Esophagus muscularis mucosa (tissue), 4 donors: Measurements from ENCODE around the gene MYO1B. TPM values are rescaled to one million over a fixed set of nuclear protein-coding genes. Genes with fewer than 3 reads are reported as not detected.

Source experiments
- DNase-seq: peaks from one replicate; pipeline ENCODE4 v3.0.0-alpha.2; 2017; ENCODE audit errors: extremely low spot score
- H3K27ac ChIP-seq, 4 donors: fragments of 200-600 bp; sonication (generic); replicated peaks in 1 of 4; 1 replicate in 3 of 4; 2 replicates in 1 of 4; pipeline ENCODE4 v1.5.1; 2016 to 2019; ENCODE audit warnings: mild to moderate bottlenecking in 1 of 4
- H3K27me3 ChIP-seq, 4 donors: fragments of 200-600 bp; sonication (generic); one replicate each; pipeline versions ENCODE4 v1.5.1 to v1.6.0; 2016 to 2019
- H3K36me3 ChIP-seq, 4 donors: fragments of 200-600 bp; sonication (generic); one replicate each; pipeline ENCODE4 v1.5.1; 2016 to 2019
- H3K4me1 ChIP-seq, 4 donors: fragments of 200-600 bp; sonication (generic); one replicate each; pipeline ENCODE4 v1.5.1; 2016 to 2019
- H3K4me3 ChIP-seq, 4 donors: fragments of 200-600 bp; sonication (generic); 1 replicate in 2 of 4; 2 replicates in 2 of 4; pipeline ENCODE4 v1.5.1; 2016 to 2019; ENCODE audit warnings: mild to moderate bottlenecking in 4 of 4, moderate library complexity in 1 of 4
- H3K9me3 ChIP-seq, 4 donors: fragments of 200-600 bp; sonication (generic); 1 replicate in 3 of 4; 2 replicates in 1 of 4; pipeline ENCODE4 v1.5.1; 2016 to 2019
- EP300 ChIP-seq: sonication (generic); formaldehyde crosslinking; IDR thresholded peaks from one replicate; pipeline ENCODE4 v1.6.1; 2017; ENCODE audit warnings: antibody characterized with exemption
- POLR2A ChIP-seq: fragments of 450-650 bp; IDR thresholded peaks from one replicate; pipeline ENCODE4 v1.6.1; 2017; ENCODE audit warnings: antibody characterized with exemption, moderate library complexity, mild to moderate bottlenecking, low read depth
- POLR2AphosphoS5 ChIP-seq, 2 donors: sonication (generic); formaldehyde crosslinking; IDR thresholded peaks; one replicate each; pipeline ENCODE4 v1.6.1; 2017; ENCODE audit warnings: antibody characterized with exemption in 2 of 2
- whole genome bisulfite sequencing: methylation state at CpG from one replicate; pipeline ENCODE4 v1.1.5; 2018; 5-methylcytosine and 5-hydroxymethylcytosine counted together
- intact Hi-C: fragments of 100-400 bp; cut with DNase I; formaldehyde crosslinking; loops from one replicate; pipeline ENCODE4 v1.15.1; 2023
- total RNA-seq, 4 donors: library from RNA; depleted of rRNA; stranded (reverse); fragments of >200 nt; gene quantifications; one replicate each; pipeline versions ENCODE4 v1.1.0 to v1.2.1, GENCODE V29; 2016
- TF ChIP-seq, protein P1 (sequence below), 3 experiments: fragments of 200-600 bp in 2 of 3; fragments of 450-650 bp in 1 of 3; sonication (generic) in 2 of 3; IDR thresholded peaks; one replicate each; pipeline ENCODE4 v1.5.1; 2017 to 2019; ENCODE audit warnings: antibody characterized with exemption in 3 of 3, mild to moderate bottlenecking in 2 of 3, moderate library complexity in 1 of 3

MYO1B gene
- total RNA-seq, 4 donors from 2014 or later: 14.8 to 17.3 (median 15.9) TPM

DNA sequence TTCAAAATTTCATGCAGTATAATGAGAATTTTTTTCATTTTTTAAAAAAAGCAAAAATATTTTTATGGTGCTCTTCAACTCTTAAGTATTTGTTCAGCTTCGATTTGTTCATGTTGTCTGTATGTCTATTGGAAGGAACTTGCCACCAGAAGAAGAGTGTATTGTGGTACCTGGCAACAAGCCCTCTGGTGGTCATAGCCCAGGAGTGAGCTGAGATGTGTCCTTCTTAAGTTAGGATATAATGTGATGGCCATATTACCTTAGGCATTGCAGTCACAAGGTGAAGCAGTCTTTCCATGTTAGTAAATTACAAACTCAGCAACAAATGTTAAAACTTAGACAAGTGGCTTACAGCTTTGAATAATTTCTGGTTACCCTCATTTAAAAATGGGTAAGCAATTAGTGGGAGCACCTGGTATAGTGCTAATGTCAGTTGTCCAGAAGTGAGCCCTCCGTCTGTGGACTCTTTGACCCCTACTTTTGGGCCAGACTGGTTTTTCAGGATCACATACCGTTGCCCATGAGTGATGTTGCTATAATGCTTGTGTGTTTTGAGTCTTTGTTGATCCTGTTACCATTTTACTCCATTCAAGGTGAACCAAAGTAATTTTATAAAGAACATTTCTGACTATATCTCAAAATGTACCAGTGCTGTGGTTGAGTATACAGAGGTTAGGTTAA, 57.4 kb downstream of the MYO1B start:
- 98% methylated on average over 3 of the region's 3 CpGs for WGBS
- H3K27ac ChIP-seq: no peak overlapping the region
- H3K36me3 ChIP-seq: no peaks in the 10 kb centered on the region
- peak; percentile 74 for DNase-seq
- peaks cover 11 to 25% (median 21%) of the 10 kb centered on the region in 4 donors for H3K4me1 ChIP-seq
- intact Hi-C loops: no loop called here
- TF ChIP-seq, protein P1, sequence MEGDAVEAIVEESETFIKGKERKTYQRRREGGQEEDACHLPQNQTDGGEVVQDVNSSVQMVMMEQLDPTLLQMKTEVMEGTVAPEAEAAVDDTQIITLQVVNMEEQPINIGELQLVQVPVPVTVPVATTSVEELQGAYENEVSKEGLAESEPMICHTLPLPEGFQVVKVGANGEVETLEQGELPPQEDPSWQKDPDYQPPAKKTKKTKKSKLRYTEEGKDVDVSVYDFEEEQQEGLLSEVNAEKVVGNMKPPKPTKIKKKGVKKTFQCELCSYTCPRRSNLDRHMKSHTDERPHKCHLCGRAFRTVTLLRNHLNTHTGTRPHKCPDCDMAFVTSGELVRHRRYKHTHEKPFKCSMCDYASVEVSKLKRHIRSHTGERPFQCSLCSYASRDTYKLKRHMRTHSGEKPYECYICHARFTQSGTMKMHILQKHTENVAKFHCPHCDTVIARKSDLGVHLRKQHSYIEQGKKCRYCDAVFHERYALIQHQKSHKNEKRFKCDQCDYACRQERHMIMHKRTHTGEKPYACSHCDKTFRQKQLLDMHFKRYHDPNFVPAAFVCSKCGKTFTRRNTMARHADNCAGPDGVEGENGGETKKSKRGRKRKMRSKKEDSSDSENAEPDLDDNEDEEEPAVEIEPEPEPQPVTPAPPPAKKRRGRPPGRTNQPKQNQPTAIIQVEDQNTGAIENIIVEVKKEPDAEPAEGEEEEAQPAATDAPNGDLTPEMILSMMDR (IDR thresholded peaks at IDR 0.05): no peak
- TF ChIP-seq POLR2AphosphoS5 (IDR thresholded peaks at IDR 0.05) (no peak), EP300 (no peak), POLR2A (no peak)
- H3K9me3 ChIP-seq: no peaks in the 10 kb centered on the region
- H3K4me3 ChIP-seq: no peak overlapping the region
- H3K27me3 ChIP-seq: no peaks in the 10 kb centered on the region

DNA sequence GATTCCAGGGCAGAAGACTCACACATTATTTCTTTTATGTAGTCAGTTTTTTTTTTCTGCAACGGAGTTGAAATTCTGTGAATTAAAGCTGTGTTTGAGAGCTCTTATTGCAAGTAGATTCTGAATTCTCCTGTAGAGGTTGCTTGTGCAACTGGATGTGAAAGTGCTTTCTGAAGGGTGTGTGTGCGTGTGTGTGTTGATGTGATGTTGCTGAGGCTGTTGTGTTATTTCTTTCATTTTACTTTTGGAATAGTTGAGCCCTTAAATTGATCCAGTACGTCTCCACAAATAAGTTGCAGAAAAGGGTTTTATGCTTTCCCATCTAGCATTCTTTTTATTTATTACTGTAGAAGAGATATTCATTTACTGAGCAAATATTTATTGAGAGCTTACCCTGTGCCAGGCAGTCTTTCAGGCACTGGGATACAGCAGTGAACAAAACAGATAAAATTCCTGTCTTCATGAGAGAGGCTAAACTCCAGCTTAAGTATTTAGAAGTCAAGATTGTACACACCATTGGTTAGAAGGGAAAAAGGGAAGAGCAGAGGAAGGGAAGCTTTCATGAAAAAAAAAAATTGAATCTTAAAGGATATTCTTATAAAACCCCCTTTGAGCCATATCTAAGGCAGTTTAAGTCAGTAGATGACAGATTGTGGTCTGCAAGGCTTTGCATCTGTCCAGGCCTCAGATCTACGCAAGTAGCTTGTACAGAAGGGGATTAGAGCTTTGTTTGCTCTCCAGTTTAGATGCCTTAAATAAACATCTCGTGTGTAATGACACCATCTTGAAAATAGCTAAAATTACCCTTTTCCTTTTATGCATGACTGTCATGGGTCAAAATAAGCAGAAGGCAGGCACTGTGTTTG, 58.2 kb downstream of the MYO1B start:
- TF ChIP-seq EP300 (no peak), POLR2AphosphoS5 (IDR thresholded peaks at IDR 0.05) (no peak), POLR2A (no peak)
- TF ChIP-seq, protein P1 (IDR thresholded peaks at IDR 0.05): no peak
- intact Hi-C loops: no loop called here
- no peak overlapping the region for H3K27ac ChIP-seq
- H3K36me3 ChIP-seq: no peaks in the 10 kb centered on the region
- 77% methylated on average over 5 of the region's 5 CpGs for WGBS
- H3K4me3 ChIP-seq: no peak overlapping the region
- no peaks in the 10 kb centered on the region for H3K27me3 ChIP-seq
- H3K4me1 ChIP-seq: peaks cover 11 to 25% (median 21%) of the 10 kb centered on the region in 4 donors
- H3K9me3 ChIP-seq: no peaks in the 10 kb centered on the region
- DNase-seq: peak; percentile 4

DNA sequence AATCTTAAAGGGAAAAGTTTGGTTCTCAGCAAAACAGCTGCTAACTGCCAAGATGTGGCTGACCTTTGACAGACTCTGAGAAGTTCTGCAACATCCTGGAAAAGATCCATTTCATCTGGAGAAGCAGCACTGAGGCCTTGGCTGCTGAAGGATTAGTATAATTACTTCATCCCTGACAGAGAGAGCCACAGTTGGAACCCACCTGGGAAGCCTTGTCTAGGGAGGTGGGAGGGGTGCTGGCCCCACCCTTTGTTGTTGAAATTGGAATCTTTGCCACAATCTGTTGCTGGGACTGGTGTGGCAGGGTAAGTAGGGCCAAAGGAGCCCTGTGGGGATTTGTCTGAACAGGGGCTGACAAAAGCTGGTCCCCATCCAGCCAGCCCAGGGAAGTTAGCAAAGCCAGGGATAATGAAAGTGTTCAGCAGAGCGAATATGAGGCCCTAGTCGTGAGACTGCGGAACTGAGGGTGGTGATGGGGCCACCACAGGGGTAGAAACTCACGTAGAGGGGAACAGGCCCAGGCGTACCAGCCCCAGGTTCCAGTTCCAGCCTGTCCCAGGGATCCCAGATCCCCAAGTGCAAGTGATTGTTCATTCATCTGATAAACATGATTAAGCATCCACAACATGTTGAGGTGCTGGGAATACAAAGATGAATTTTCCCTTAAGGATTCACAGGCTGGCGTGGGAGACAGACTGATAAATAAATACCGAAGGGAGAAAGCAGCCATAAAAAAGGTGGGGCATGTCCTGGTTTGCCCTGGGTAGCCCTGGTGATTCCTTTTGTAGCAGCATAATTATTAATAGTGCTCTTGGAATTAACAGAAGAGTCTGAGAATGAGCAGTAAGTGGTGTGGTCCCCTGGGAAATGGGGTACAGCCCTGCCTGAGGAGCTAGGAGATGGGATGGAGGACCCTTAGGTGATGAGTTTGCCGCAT, 60.0 kb downstream of the MYO1B start:
- Histone ChIP-seq H3K27me3 (no peaks in the 10 kb centered on the region), H3K36me3 (no peaks in the 10 kb centered on the region), H3K9me3 (no peaks in the 10 kb centered on the region), H3K4me3 (peak overlapping the region in 3 of 4 donors; percentile 10 to 17 (median 13)), H3K27ac (peak overlapping the region; percentile 46 to 72 (median 66)), H3K4me1 (peaks cover 11 to 25% (median 21%) of the 10 kb centered on the region in 4 donors)
- intact Hi-C loops: no loop called here
- 68% methylated on average over 8 of the region's 8 CpGs for WGBS
- peak; percentile 93 for DNase-seq
- peak; percentile 29 to 52 for TF ChIP-seq POLR2AphosphoS5 (IDR thresholded peaks at IDR 0.05)
- TF ChIP-seq, protein P1 (IDR thresholded peaks at IDR 0.05): no peak

DNA sequence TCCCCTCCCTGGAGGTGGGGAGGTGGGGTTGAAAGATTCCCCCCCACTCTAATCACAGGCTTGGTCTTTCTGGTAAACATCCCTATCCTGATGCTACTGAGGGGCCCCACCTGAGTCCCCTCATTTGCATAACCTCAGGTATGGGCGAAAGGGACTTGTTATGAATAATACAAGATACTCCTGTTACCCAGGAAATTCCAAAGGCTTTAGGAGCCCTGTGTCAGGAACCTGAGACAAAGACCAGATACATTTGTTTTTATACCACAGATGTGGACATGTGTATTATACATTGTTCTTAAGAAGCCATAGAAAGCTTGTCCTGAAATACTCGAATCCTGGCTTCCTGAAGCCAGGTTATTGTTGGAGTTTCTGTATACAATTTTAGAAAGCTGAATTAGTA, 62.8 kb downstream of the MYO1B start:
- DNase-seq: peak; percentile 90
- WGBS: 77% methylated on average over 2 of the region's 2 CpGs
- intact Hi-C loops: no loop called here
- Histone ChIP-seq H3K27ac (no peak overlapping the region), H3K27me3 (no peaks in the 10 kb centered on the region), H3K9me3 (no peaks in the 10 kb centered on the region), H3K4me3 (no peak overlapping the region), H3K4me1 (peaks cover 11 to 25% (median 21%) of the 10 kb centered on the region in 4 donors), H3K36me3 (no peaks in the 10 kb centered on the region)
- TF ChIP-seq POLR2AphosphoS5 (IDR thresholded peaks at IDR 0.05) (no peak), EP300 (no peak), POLR2A (no peak)
- TF ChIP-seq, protein P1 (IDR thresholded peaks at IDR 0.05): no peak
